Measurements from ENCODE around the gene DEPP1.

DEPP1 gene

GRCh38 chr10:44981172-44982113 lies 2.8 kb upstream of the DEPP1 start:
- no peak overlapping the region for H3K4me3 ChIP-seq (ENCODE audit: low read depth, low read length)
- DNase-seq (ENCODE audit: low read depth) = peak; percentile 76

- H3K4me3 ChIP-seq (ENCODE audit: low read depth, low read length) = no peak overlapping the region
- no peak for DNase-seq (ENCODE audit: low read depth)
These were observed 1.9 kb upstream of the DEPP1 start for GRCh38 chr10:44980309-44981171.

- H3K4me3 ChIP-seq (ENCODE audit: low read depth, low read length) = no peak overlapping the region
- no peak for DNase-seq (ENCODE audit: low read depth)
These were observed 927 bp upstream of the DEPP1 start for GRCh38 chr10:44979281-44980191.

- DNase-seq (ENCODE audit: low read depth) = no peak
- H3K4me3 ChIP-seq (ENCODE audit: low read depth, low read length) = peak overlapping the region; percentile 58
These were observed 418 bp downstream of the DEPP1 start for GRCh38 chr10:44978213-44978569.

GRCh38 chr10:44977287-44978212 lies 1.1 kb downstream of the DEPP1 start:
- H3K4me3 ChIP-seq (ENCODE audit: low read depth, low read length) = peak overlapping the region; percentile 58
- no peak for DNase-seq (ENCODE audit: low read depth)

- H3K4me3 ChIP-seq (ENCODE audit: low read depth, low read length) = peak overlapping the region; percentile 58
- DNase-seq (ENCODE audit: low read depth) = no peak
These were observed 2.0 kb downstream of the DEPP1 start for GRCh38 chr10:44976352-44977198.

GRCh38 chr10:44975431-44976331 lies 2.9 kb downstream of the DEPP1 start:
- H3K4me3 ChIP-seq (ENCODE audit: low read depth, low read length) = no peak overlapping the region
- DNase-seq (ENCODE audit: low read depth) = peak; percentile 30

GRCh38 chr10:44974628-44975430 lies 3.8 kb downstream of the DEPP1 start:
- DNase-seq (ENCODE audit: low read depth) = no peak
- H3K4me3 ChIP-seq (ENCODE audit: low read depth, low read length) = peak overlapping the region; percentile 33

GRCh38 chr10:44974082-44974627 lies 4.5 kb downstream of the DEPP1 start:
- H3K4me3 ChIP-seq (ENCODE audit: low read depth, low read length) = peak overlapping the region; percentile 31
- no peak for DNase-seq (ENCODE audit: low read depth)

GRCh38 chr10:44973323-44974081 lies 5.1 kb downstream of the DEPP1 start:
- no peak overlapping the region for H3K4me3 ChIP-seq (ENCODE audit: low read depth, low read length)
- no peak for DNase-seq (ENCODE audit: low read depth)

- DNase-seq (ENCODE audit: low read depth) = no peak
These were observed 5.7 kb downstream of the DEPP1 start for GRCh38 chr10:44972874-44973306.

GRCh38 chr10:44971935-44972757 lies 6.5 kb downstream of the DEPP1 start:
- no peak for DNase-seq (ENCODE audit: low read depth)
- H3K4me3 ChIP-seq (ENCODE audit: low read depth, low read length) = no peak overlapping the region

More at GRCh38 chr10:44972874-44973306, 5.7 kb downstream of the DEPP1 start:
- no peak overlapping the region for H3K4me3 ChIP-seq (ENCODE audit: low read depth, low read length)

GRCh38 chr10:44971434-44971833 lies 7.2 kb downstream of the DEPP1 start:
- H3K4me3 ChIP-seq (ENCODE audit: low read depth, low read length) = no peak overlapping the region
- DNase-seq (ENCODE audit: low read depth) = no peak

GRCh38 chr10:44970812-44971395 lies 7.7 kb downstream of the DEPP1 start:
- H3K4me3 ChIP-seq (ENCODE audit: low read depth, low read length) = no peak overlapping the region
- no peak for DNase-seq (ENCODE audit: low read depth)

Measured in skeletal muscle cell (primary cell).